GM21423 (cell line): ENCODE data around the gene UPB1.
A peak's percentile ranks its signal among the peaks of the same experiment; 100 is the strongest.

ENCODE experiments used
- ATAC-seq: cut with Tn5 transposase; IDR thresholded peaks from one replicate; pipeline ENCODE4 v1.9.1; 2021; ENCODE audit warnings: mild to moderate bottlenecking, moderate library complexity; ENCODE audit not compliant: unreplicated experiment

The UPB1 gene

GRCh38 chr22:24555165-24556039 is 60.3 kb downstream of the UPB1 start, which contains the start of gene SNRPD3:
SNRPD3 (plus strand) TSS chr22:24555999; CDS start chr22:24557675, 1,676 bp downstream.
- peak; percentile 70 for ATAC-seq

GRCh38 chr22:24559471-24559870 is 64.3 kb downstream of the UPB1 start:
- ATAC-seq = no peak

GRCh38 chr22:24563246-24563645 is 68.1 kb downstream of the UPB1 start:
- no peak for ATAC-seq

- no peak for ATAC-seq
These were observed 69.4 kb downstream of the UPB1 start for GRCh38 chr22:24564376-24565058.

GRCh38 chr22:24565077-24565476 is 69.9 kb downstream of the UPB1 start:
- ATAC-seq = no peak

GRCh38 chr22:24566899-24567511 is 71.9 kb downstream of the UPB1 start:
- ATAC-seq = no peak

GRCh38 chr22:24567668-24568067 is 72.5 kb downstream of the UPB1 start:
- no peak for ATAC-seq

- ATAC-seq = no peak
These were observed 76.1 kb downstream of the UPB1 start for GRCh38 chr22:24571266-24571665.

GRCh38 chr22:24576778-24577177 is 81.6 kb downstream of the UPB1 start:
- ATAC-seq = no peak
